Upper lobe of left lung (tissue), 6 donors: ENCODE measurements around the gene RNF215. TPM values are rescaled to one million over a fixed set of nuclear protein-coding genes. Genes with fewer than 3 reads are reported as not detected.
A peak's percentile ranks its signal among the peaks of the same experiment; 100 is the strongest.

ENCODE experiments used
- ATAC-seq, 2 donors: fragments of 200-7000 bp; cut with Tn5 transposase; one replicate each; pipeline ENCODE4 v1.9.1; 2022; ENCODE audit warnings: mild to moderate bottlenecking in 2 of 2, moderate library complexity in 2 of 2; ENCODE audit not compliant: low FRiP score in 2 of 2
- DNase-seq, 2 donors: peaks; one replicate each; pipeline ENCODE4 v3.0.0-alpha.2; 2019 to 2020
- H3K27ac ChIP-seq, 4 donors: fragments of 200-600 bp; sonication (generic); one replicate each; pipeline ENCODE4 v1.5.1; 2016 to 2019
- H3K27me3 ChIP-seq, 4 donors: fragments of 200-600 bp; sonication (generic); one replicate each; pipeline ENCODE4 v1.5.1; 2017 to 2019
- H3K36me3 ChIP-seq, 4 donors: fragments of 200-600 bp; sonication (generic); one replicate each; pipeline ENCODE4 v1.5.1; 2016 to 2019
- H3K4me1 ChIP-seq, 4 donors: fragments of 200-600 bp; sonication (generic); one replicate each; pipeline ENCODE4 v1.5.1; 2018 to 2019
- H3K4me3 ChIP-seq, 4 donors: fragments of 200-600 bp; sonication (generic); one replicate each; pipeline ENCODE4 v1.5.1; 2017 to 2019; ENCODE audit warnings: mild to moderate bottlenecking in 2 of 4, moderate library complexity in 1 of 4
- H3K9me3 ChIP-seq, 4 donors: fragments of 200-600 bp; sonication (generic); one replicate each; pipeline ENCODE4 v1.5.1; 2018 to 2019
- CTCF ChIP-seq, 6 experiments: fragments of 450-650 bp in 4 of 6; fragments of 200-600 bp in 2 of 6; sonication (generic) in 2 of 6; IDR thresholded peaks; one replicate each; pipeline ENCODE4 v1.5.1; 2016 to 2019; ENCODE audit warnings: antibody characterized with exemption in 6 of 6
- EP300 ChIP-seq, 4 donors: sonication (generic); formaldehyde crosslinking; IDR thresholded peaks; one replicate each; pipeline ENCODE4 v1.5.1; 2017; ENCODE audit warnings: antibody characterized with exemption in 4 of 4, control low read depth in 2 of 4
- POLR2A ChIP-seq, 4 donors: fragments of 450-650 bp; IDR thresholded peaks; one replicate each; pipeline ENCODE4 v1.5.1; 2016 to 2017; ENCODE audit warnings: antibody characterized with exemption in 4 of 4, mild to moderate bottlenecking in 2 of 4
- POLR2AphosphoS5 ChIP-seq, 2 donors: sonication (generic); formaldehyde crosslinking; IDR thresholded peaks; one replicate each; pipeline ENCODE4 v1.5.1; 2017; ENCODE audit warnings: antibody characterized with exemption in 2 of 2
- WGBS, 2 donors: methylation state at CpG; one replicate each; pipeline ENCODE4 v1.1.5; 2017 to 2018; 5-methylcytosine and 5-hydroxymethylcytosine counted together
- total RNA-seq, 6 donors: library from RNA; depleted of rRNA in 4 of 6; stranded (reverse); fragments of >200 nt in 4 of 6; gene quantifications; one replicate each; pipeline versions ENCODE4 v1.1.0 to v1.2.1, GENCODE V29; 2016 to 2021
- donor health status: DM: no; HTN: no; CAD: no; lungs with moderate emphysema.
- donor health status: DM: no; HTN: yes; CAD: no; lungs with severe emphysema.

The RNF215 gene
- total RNA-seq, 6 donors from 2014 or later = 9.3 to 30.3 (median 16.5) TPM

GRCh38 chr22:30365891-30366290, 21.3 kb downstream of the RNF215 start:
- no peak for ATAC-seq

GRCh38 chr22:30362651-30363281, 24.4 kb downstream of the RNF215 start:
- ATAC-seq (no peak), DNase-seq (no peak)
- Histone ChIP-seq H3K4me1 (peaks cover 0 to 2% (median under 1%) of the 10 kb centered on the region in 4 donors), H3K36me3 (peaks cover 0 to 8% (median 2%) of the 10 kb centered on the region in 4 donors), H3K4me3 (no peak overlapping the region), H3K9me3 (no peaks in the 10 kb centered on the region), H3K27me3 (no peaks in the 10 kb centered on the region), H3K27ac (no peak overlapping the region)
- WGBS, 2 donors = 74 to 83% methylated on average over 6 to 7 of the region's 7 CpGs
- TF ChIP-seq CTCF (IDR thresholded peaks at IDR 0.05) (no peak), POLR2AphosphoS5 (IDR thresholded peaks at IDR 0.05) (no peak), EP300 (IDR thresholded peaks at IDR 0.05) (no peak), POLR2A (IDR thresholded peaks at IDR 0.05) (no peak)

More at GRCh38 chr22:30365891-30366290, 21.3 kb downstream of the RNF215 start:
- Histone ChIP-seq H3K27ac (no peak overlapping the region), H3K36me3 (peaks cover 0 to 8% (median 2%) of the 10 kb centered on the region in 4 donors), H3K4me3 (no peak overlapping the region), H3K4me1 (no peaks in the 10 kb centered on the region), H3K9me3 (no peaks in the 10 kb centered on the region), H3K27me3 (no peaks in the 10 kb centered on the region)
- TF ChIP-seq EP300 (IDR thresholded peaks at IDR 0.05) (no peak), POLR2A (IDR thresholded peaks at IDR 0.05) (no peak), CTCF (IDR thresholded peaks at IDR 0.05) (no peak), POLR2AphosphoS5 (IDR thresholded peaks at IDR 0.05) (no peak)
- peak in 1 of 2 donors; percentile 78 for DNase-seq
- 89 to 97% methylated on average over 6 to 11 of the region's 18 CpGs for WGBS, 2 donors

- Histone ChIP-seq H3K9me3 (no peaks in the 10 kb centered on the region), H3K4me3 (no peak overlapping the region), H3K4me1 (peaks cover 4 to 9% (median 5%) of the 10 kb centered on the region in 4 donors), H3K36me3 (peaks cover 0 to 8% (median 2%) of the 10 kb centered on the region in 4 donors), H3K27me3 (no peaks in the 10 kb centered on the region), H3K27ac (no peak overlapping the region)
- WGBS, 2 donors = 80 to 83% methylated on average over 7 to 10 of the region's 10 CpGs
- TF ChIP-seq POLR2A (IDR thresholded peaks at IDR 0.05) (no peak), EP300 (IDR thresholded peaks at IDR 0.05) (no peak), POLR2AphosphoS5 (IDR thresholded peaks at IDR 0.05) (no peak), CTCF (IDR thresholded peaks at IDR 0.05) (no peak)
- DNase-seq = peak in 1 of 2 donors; percentile 9
- ATAC-seq = no peak
These were observed 25.1 kb downstream of the RNF215 start for GRCh38 chr22:30361916-30362650.

- ATAC-seq (no peak), DNase-seq (no peak)
- H3K27me3 ChIP-seq = no peaks in the 10 kb centered on the region
- H3K27ac ChIP-seq = no peak overlapping the region
- no peak overlapping the region for H3K4me3 ChIP-seq
- no peak for TF ChIP-seq CTCF (IDR thresholded peaks at IDR 0.05)
- no peak for TF ChIP-seq POLR2AphosphoS5 (IDR thresholded peaks at IDR 0.05)
- peaks cover 30 to 36% (median 31%) of the 10 kb centered on the region in 4 donors for H3K4me1 ChIP-seq
- peaks cover 0 to 3% (median 0%) of the 10 kb centered on the region in 4 donors for H3K36me3 ChIP-seq
- no peaks in the 10 kb centered on the region for H3K9me3 ChIP-seq
- WGBS, 2 donors = 87 to 96% methylated on average over 6 of the region's 6 CpGs
These were observed 28.7 kb downstream of the RNF215 start for GRCh38 chr22:30358541-30358940.
